Immature natural killer cell (primary cell): ENCODE data around the gene PNMA8A. TPM values are rescaled to one million over a fixed set of nuclear protein-coding genes. Genes with fewer than 3 reads are reported as not detected.

Experiments
- DNase-seq, 3 donors: peaks; one replicate each; pipeline ENCODE4 v3.0.0; 2022; ENCODE audit warnings: mixed read lengths in 1 of 3
- H3K27ac Mint-ChIP-seq, 6 donors: one replicate each; pipeline ENCODE4 v1.8.0; 2020; ENCODE audit warnings: mixed read lengths in 6 of 6, mild to moderate bottlenecking in 5 of 6, inconsistent platforms in 4 of 6, moderate library complexity in 3 of 6
- H3K27me3 Mint-ChIP-seq, 3 donors: one replicate each; pipeline ENCODE4 v1.8.0; 2020 to 2021; ENCODE audit warnings: low read depth in 3 of 3, mild to moderate bottlenecking in 3 of 3, mixed read lengths in 3 of 3, moderate library complexity in 3 of 3, inconsistent platforms in 1 of 3
- H3K36me3 Mint-ChIP-seq, 3 donors: one replicate each; pipeline ENCODE4 v1.8.0; 2020; ENCODE audit warnings: mixed read lengths in 3 of 3, inconsistent platforms in 2 of 3, mild to moderate bottlenecking in 2 of 3
- H3K4me1 Mint-ChIP-seq, 2 donors: one replicate each; pipeline ENCODE4 v1.8.0; 2020; ENCODE audit warnings: inconsistent platforms in 2 of 2, mild to moderate bottlenecking in 2 of 2, mixed read lengths in 2 of 2, moderate library complexity in 1 of 2
- H3K4me3 Mint-ChIP-seq, 5 donors: one replicate each; pipeline ENCODE4 v1.8.0; 2020; ENCODE audit warnings: mild to moderate bottlenecking in 5 of 5, mixed read lengths in 5 of 5, inconsistent platforms in 3 of 5, moderate library complexity in 3 of 5
- H3K9me3 Mint-ChIP-seq, 6 donors: one replicate each; pipeline ENCODE4 v1.8.0; 2020; ENCODE audit warnings: mild to moderate bottlenecking in 6 of 6, mixed read lengths in 6 of 6, inconsistent platforms in 4 of 6, moderate library complexity in 3 of 6
- polyA plus RNA-seq, 3 donors: library from polyadenylated mRNA; unstranded; fragments of 300-500 nt; fragmentation: Illumina TruSeq; gene quantifications; one replicate each; pipeline ENCODE4 v1.2.3, GENCODE V29; 2021

Gene PNMA8A
- polyA plus RNA-seq, 3 donors from 2014 or later: not detected

DNA sequence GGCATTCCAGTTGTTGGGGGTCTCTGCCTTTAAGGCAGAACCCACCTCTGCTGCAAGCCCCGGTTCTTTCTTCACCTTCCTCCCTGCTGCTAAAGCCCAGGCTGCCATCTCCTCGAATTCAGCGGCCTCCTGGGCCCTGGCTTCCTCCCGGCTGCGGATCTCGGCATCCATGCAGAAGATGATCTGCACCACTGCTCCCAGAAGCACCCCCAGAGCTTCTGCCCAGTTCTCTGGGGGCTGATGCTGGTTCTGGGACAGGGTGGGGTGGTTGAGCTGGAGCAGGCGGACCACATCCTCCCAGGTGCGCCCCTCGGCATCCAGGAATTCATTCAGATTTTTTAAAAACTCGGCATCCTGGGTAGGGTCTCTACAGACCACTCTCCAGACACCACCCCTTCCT is 987 bp downstream of the PNMA8A start:
- H3K4me3 Mint-ChIP-seq: no peak overlapping the region

GRCh38 chr19:46469541-46470185 is 1.7 kb downstream of the PNMA8A start:
- Mint-ChIP-seq H3K4me3 (no peak overlapping the region), H3K36me3 (no peaks in the 10 kb centered on the region), H3K27me3 (peaks cover 16 to 22% (median 20%) of the 10 kb centered on the region in 3 donors), H3K4me1 (no peaks in the 10 kb centered on the region), H3K9me3 (no peaks in the 10 kb centered on the region), H3K27ac (no peak overlapping the region)
- DNase-seq: no peak

More for the DNA sequence above, 987 bp downstream of the PNMA8A start:
- Mint-ChIP-seq H3K9me3 (no peaks in the 10 kb centered on the region), H3K27me3 (peaks cover 16 to 20% (median 19%) of the 10 kb centered on the region in 3 donors), H3K27ac (no peak overlapping the region), H3K4me1 (no peaks in the 10 kb centered on the region), H3K36me3 (no peaks in the 10 kb centered on the region)
- DNase-seq: no peak

- Mint-ChIP-seq H3K27ac (no peak overlapping the region), H3K4me1 (no peaks in the 10 kb centered on the region), H3K36me3 (no peaks in the 10 kb centered on the region), H3K4me3 (no peak overlapping the region), H3K9me3 (no peaks in the 10 kb centered on the region), H3K27me3 (peaks cover 9 to 13% (median 10%) of the 10 kb centered on the region in 3 donors)
- no peak for DNase-seq
These were observed 4.7 kb downstream of the PNMA8A start for GRCh38 chr19:46466536-46467196.

- Mint-ChIP-seq H3K27ac (no peak overlapping the region), H3K4me3 (no peak overlapping the region), H3K36me3 (no peaks in the 10 kb centered on the region), H3K9me3 (no peaks in the 10 kb centered on the region), H3K27me3 (peaks cover 3 to 10% (median 10%) of the 10 kb centered on the region in 3 donors), H3K4me1 (no peaks in the 10 kb centered on the region)
- no peak for DNase-seq
These were observed 7.8 kb downstream of the PNMA8A start for GRCh38 chr19:46463516-46463915.

DNA sequence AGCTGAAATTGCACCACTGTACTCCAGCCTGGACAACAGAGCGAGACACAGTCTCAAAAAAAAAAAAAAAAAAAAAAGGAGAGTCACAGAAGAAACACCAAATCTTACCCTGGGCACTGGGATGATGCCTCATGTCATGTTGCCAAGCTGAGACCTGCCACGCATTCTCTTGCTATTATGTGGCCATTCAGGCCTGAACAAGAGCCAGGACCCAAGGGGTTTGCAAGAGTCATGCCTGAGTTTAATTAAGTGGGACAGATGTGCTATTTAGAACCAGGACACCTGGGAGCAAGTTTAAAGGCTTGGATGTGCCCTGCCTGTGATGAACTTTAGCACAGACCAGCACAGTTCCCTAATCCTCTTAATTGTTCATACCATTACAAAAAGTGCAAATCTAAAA is 9.8 kb downstream of the PNMA8A start:
- Mint-ChIP-seq H3K9me3 (no peaks in the 10 kb centered on the region), H3K4me1 (no peaks in the 10 kb centered on the region), H3K36me3 (no peaks in the 10 kb centered on the region), H3K4me3 (no peak overlapping the region), H3K27me3 (peaks cover 4 to 8% (median 6%) of the 10 kb centered on the region in 3 donors), H3K27ac (no peak overlapping the region)
- no peak for DNase-seq

DNA sequence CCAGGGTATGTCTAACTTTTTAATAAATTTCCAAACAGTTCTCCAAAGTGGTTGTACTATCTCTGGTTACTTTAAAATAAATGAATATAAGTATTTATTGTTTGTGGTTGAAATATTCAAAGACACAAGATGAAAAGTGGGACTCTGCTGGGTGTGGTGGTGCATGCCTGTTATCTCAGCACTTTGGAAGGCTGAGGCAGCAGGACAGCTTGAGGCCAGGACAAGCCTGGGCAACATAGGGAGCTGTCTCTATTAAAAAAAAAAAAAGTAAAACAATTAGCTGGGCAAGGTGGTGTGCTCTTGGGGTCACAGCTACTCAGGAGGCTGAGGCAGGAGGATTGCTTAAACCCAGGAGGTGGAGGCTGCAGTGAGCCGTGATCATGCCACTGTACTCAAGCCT is 10.4 kb downstream of the PNMA8A start:
- no peak overlapping the region for H3K27ac Mint-ChIP-seq
- no peaks in the 10 kb centered on the region for H3K4me1 Mint-ChIP-seq
- no peaks in the 10 kb centered on the region for H3K9me3 Mint-ChIP-seq
- H3K36me3 Mint-ChIP-seq: no peaks in the 10 kb centered on the region
- H3K27me3 Mint-ChIP-seq: peaks cover 4 to 8% (median 6%) of the 10 kb centered on the region in 3 donors
- H3K4me3 Mint-ChIP-seq: no peak overlapping the region
- no peak for DNase-seq

DNA sequence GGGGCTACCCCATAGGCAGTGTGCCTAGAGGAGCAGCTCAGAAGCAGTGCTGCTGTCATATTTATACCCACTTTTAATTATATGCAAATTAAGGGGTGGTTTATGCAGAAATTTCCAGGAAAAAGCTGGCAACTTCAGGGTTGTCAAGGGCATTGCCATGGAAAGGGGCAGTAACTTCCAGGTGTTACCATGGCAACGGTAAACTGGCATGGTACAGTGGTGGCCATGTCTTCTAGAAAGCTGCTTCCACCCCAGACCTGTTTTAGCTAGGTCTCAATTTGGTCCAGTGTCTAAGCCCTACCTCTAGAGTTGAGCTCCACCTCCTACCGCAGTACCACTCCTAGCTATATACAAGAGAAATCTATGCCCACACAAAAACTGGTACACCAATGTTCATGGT is 11.3 kb downstream of the PNMA8A start:
- peaks cover 4 to 8% (median 6%) of the 10 kb centered on the region in 3 donors for H3K27me3 Mint-ChIP-seq
- H3K9me3 Mint-ChIP-seq: no peaks in the 10 kb centered on the region
- H3K36me3 Mint-ChIP-seq: no peaks in the 10 kb centered on the region
- H3K27ac Mint-ChIP-seq: no peak overlapping the region
- DNase-seq: no peak
- H3K4me1 Mint-ChIP-seq: no peaks in the 10 kb centered on the region
- H3K4me3 Mint-ChIP-seq: no peak overlapping the region

DNA sequence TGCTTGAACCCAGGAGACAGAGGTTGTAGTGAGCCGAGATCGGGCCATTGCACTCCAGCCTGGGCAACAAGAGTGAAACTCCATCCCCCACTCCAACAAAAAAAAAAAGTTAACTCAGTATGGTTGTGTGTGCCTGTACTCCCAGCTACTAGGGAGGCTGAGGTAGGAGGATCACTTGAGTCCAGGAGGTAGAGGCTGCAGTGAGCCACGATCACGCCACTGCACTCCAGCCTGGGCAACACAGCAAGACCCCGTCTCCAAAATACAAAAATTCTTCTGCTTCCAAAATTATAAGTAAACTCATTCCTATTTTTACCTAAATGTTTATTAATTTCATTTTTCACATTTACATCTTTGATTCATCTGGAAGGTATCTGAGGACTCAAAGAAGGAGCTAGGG is 14.4 kb downstream of the PNMA8A start:
- Mint-ChIP-seq H3K4me1 (no peaks in the 10 kb centered on the region), H3K36me3 (no peaks in the 10 kb centered on the region), H3K9me3 (no peaks in the 10 kb centered on the region), H3K4me3 (no peak overlapping the region), H3K27ac (no peak overlapping the region), H3K27me3 (peaks cover 2 to 6% (median 3%) of the 10 kb centered on the region in 3 donors)
- no peak for DNase-seq

GRCh38 chr19:46454244-46454643 is 17.1 kb downstream of the PNMA8A start:
- H3K27me3 Mint-ChIP-seq: peaks cover 0 to 13% (median 10%) of the 10 kb centered on the region in 3 donors
- H3K4me1 Mint-ChIP-seq: no peaks in the 10 kb centered on the region
- peaks cover 0 to 6% (median 0%) of the 10 kb centered on the region in 3 donors for H3K36me3 Mint-ChIP-seq
- no peak overlapping the region for H3K27ac Mint-ChIP-seq
- no peak overlapping the region for H3K4me3 Mint-ChIP-seq
- DNase-seq: no peak
- peaks cover 0 to 8% (median 5%) of the 10 kb centered on the region in 6 donors for H3K9me3 Mint-ChIP-seq

DNA sequence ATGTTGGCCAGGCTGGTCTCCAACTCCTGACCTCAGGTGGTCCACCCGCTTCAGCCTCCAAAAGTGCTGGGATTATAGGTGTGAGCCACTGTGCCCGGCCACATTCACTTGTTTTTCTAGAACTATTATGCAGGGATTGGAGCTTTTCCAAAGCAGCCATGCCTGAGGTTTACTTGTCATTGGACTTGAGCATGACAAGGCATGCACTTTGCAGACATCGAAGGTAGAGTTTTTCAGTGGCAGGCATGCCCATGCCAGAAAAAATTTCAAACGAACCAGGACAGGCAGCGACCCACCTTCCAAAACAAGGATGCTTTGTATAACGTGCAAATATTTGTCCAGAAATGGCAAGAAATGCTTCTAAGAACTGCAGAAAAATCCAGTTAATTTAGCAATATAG is 17.7 kb downstream of the PNMA8A start:
- no peaks in the 10 kb centered on the region for H3K4me1 Mint-ChIP-seq
- DNase-seq: no peak
- H3K9me3 Mint-ChIP-seq: peaks cover 0 to 9% (median 6%) of the 10 kb centered on the region in 6 donors
- H3K27ac Mint-ChIP-seq: no peak overlapping the region
- H3K4me3 Mint-ChIP-seq: no peak overlapping the region
- peaks cover 0 to 15% (median 10%) of the 10 kb centered on the region in 3 donors for H3K27me3 Mint-ChIP-seq
- H3K36me3 Mint-ChIP-seq: peaks cover 0 to 7% (median 0%) of the 10 kb centered on the region in 3 donors

GRCh38 chr19:46452186-46452585 is 19.2 kb downstream of the PNMA8A start:
- H3K9me3 Mint-ChIP-seq: peaks cover 0 to 9% (median 6%) of the 10 kb centered on the region in 6 donors
- no peak for DNase-seq
- H3K4me3 Mint-ChIP-seq: no peak overlapping the region
- H3K36me3 Mint-ChIP-seq: peaks cover 0 to 7% (median 0%) of the 10 kb centered on the region in 3 donors
- no peaks in the 10 kb centered on the region for H3K4me1 Mint-ChIP-seq
- H3K27me3 Mint-ChIP-seq: peaks cover 0 to 18% (median 8%) of the 10 kb centered on the region in 3 donors
- no peak overlapping the region for H3K27ac Mint-ChIP-seq

DNA sequence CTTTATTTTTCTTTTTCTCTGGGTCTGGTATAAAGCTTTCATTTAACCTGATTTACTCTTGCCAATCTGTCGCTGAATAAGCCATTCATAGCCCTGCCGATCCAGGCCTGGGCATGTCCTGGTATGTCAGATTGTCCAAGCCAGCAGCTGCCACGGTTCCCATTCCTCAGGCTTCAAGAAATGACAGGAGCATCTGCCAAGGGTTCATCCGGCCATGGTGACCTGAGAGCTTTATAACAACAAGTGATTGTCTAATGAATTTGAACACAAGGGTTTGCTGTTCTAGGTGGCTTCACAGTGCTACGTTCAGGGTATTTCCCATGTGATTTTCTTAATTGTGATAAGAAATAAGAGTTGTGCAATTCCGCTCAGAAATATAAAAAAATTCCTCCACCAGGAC is 20.0 kb downstream of the PNMA8A start:
- Mint-ChIP-seq H3K4me3 (no peak overlapping the region), H3K27ac (no peak overlapping the region), H3K4me1 (no peaks in the 10 kb centered on the region), H3K36me3 (peaks cover 0 to 7% (median 0%) of the 10 kb centered on the region in 3 donors), H3K27me3 (peaks cover under 1 to 18% (median 6%) of the 10 kb centered on the region in 3 donors), H3K9me3 (peaks cover 0 to 9% (median 6%) of the 10 kb centered on the region in 6 donors)
- DNase-seq: no peak

GRCh38 chr19:46450737-46451136 is 20.6 kb downstream of the PNMA8A start:
- Mint-ChIP-seq H3K27ac (no peak overlapping the region), H3K4me3 (no peak overlapping the region), H3K27me3 (peaks cover 3 to 18% (median 8%) of the 10 kb centered on the region in 3 donors), H3K36me3 (peaks cover 0 to 7% (median 0%) of the 10 kb centered on the region in 3 donors), H3K4me1 (no peaks in the 10 kb centered on the region), H3K9me3 (peaks cover 0 to 9% (median 6%) of the 10 kb centered on the region in 6 donors)
- DNase-seq: no peak

DNA sequence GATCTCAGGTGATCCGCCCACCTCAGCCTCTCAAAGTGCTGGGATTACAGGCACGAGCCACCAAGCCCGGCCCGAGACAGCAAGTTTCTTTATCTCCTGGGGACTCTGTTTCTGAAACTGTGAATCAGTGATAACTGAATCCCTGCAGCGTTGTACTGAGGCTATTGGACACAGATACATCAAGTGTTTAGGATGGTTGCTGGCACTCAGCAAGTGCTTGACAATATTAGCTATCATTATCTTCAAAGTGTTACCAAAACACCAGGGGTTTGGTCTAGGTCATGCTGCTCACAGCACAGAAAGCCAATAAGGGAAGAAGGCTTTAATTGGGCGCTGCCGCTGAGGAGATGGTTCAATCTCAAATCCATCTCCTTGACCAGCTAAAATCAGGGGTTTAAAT is 22.1 kb downstream of the PNMA8A start:
- Mint-ChIP-seq H3K4me3 (no peak overlapping the region), H3K9me3 (peaks cover 0 to 9% (median 6%) of the 10 kb centered on the region in 6 donors), H3K4me1 (no peaks in the 10 kb centered on the region), H3K36me3 (peaks cover 0 to 7% (median 0%) of the 10 kb centered on the region in 3 donors), H3K27me3 (peaks cover 4 to 18% (median 8%) of the 10 kb centered on the region in 3 donors), H3K27ac (no peak overlapping the region)
- DNase-seq: no peak
